GM23338 (cell line): ENCODE measurements around the gene AHNAK2. TPM values are rescaled to one million over a fixed set of nuclear protein-coding genes. Genes with fewer than 3 reads are reported as not detected.

ENCODE experiments used
- ATAC-seq: fragments of 200-7000 bp; cut with Tn5 transposase; 3 replicates; pipeline ENCODE4 v1.9.1; 2020
- DNase-seq: peaks from one replicate; pipeline ENCODE4 v3.0.0-alpha.2; 2015; ENCODE audit warnings: low spot score
- H2AFZ ChIP-seq: fragments of 200-600 bp; sonication (generic); 2 replicates; pipeline ENCODE4 v1.8.0; 2016; ENCODE audit warnings: antibody characterized with exemption, mild to moderate bottlenecking, moderate library complexity
- H3F3A ChIP-seq: fragments of 200-600 bp; sonication (generic); replicated peaks from 2 replicates; pipeline ENCODE4 v1.8.0; 2017; ENCODE audit warnings: antibody characterized with exemption, mixed run types, low read depth
- H3K27ac ChIP-seq: fragments of 200-600 bp; sonication (generic); 2 replicates; pipeline ENCODE4 v1.6.1; 2016; ENCODE audit warnings: low read depth
- H3K27me3 ChIP-seq: fragments of 200-600 bp; sonication (generic); 2 replicates; pipeline ENCODE4 v1.8.0; 2016; ENCODE audit warnings: mild to moderate bottlenecking, mixed run types, moderate library complexity; ENCODE audit not compliant: insufficient read depth
- H3K36me3 ChIP-seq: fragments of 200-600 bp; sonication (generic); 2 replicates; pipeline ENCODE4 v1.8.0; 2016; ENCODE audit warnings: mild to moderate bottlenecking; ENCODE audit not compliant: insufficient read depth
- H3K4me1 ChIP-seq: fragments of 200-600 bp; sonication (generic); 2 replicates; pipeline ENCODE4 v1.8.0; 2016; ENCODE audit warnings: mild to moderate bottlenecking, moderate library complexity; ENCODE audit not compliant: insufficient read depth
- H3K4me2 ChIP-seq: fragments of 200-600 bp; sonication (generic); 2 replicates; pipeline ENCODE4 v1.7.1; 2017; ENCODE audit warnings: mixed run types
- H3K4me3 ChIP-seq: fragments of 200-600 bp; sonication (generic); 2 replicates; pipeline ENCODE4 v1.6.1; 2016; ENCODE audit warnings: mixed run types
- H3K79me2 ChIP-seq: fragments of 200-600 bp; sonication (generic); replicated peaks from 2 replicates; pipeline ENCODE4 v1.8.0; 2017; ENCODE audit warnings: mild to moderate bottlenecking; ENCODE audit not compliant: insufficient read depth
- H3K9me2 ChIP-seq: fragments of 200-600 bp; sonication (generic); 2 replicates; pipeline ENCODE4 v1.8.0; 2017; ENCODE audit not compliant: insufficient read depth
- H4K20me1 ChIP-seq: fragments of 200-600 bp; sonication (generic); replicated peaks from 2 replicates; pipeline ENCODE4 v1.8.0; 2017; ENCODE audit warnings: mild to moderate bottlenecking; ENCODE audit not compliant: insufficient read depth
- H3K27ac Mint-ChIP-seq: 2 replicates; pipeline ENCODE4 v1.8.0; 2020; ENCODE audit warnings: inconsistent platforms, mild to moderate bottlenecking, moderate library complexity, mixed read lengths
- H3K27me3 Mint-ChIP-seq: 3 replicates; pipeline ENCODE4 v1.8.0; 2022; ENCODE audit warnings: low read depth, mild to moderate bottlenecking, moderate library complexity, mixed read lengths, inconsistent platforms; ENCODE audit not compliant: insufficient read depth, poor library complexity
- H3K36me3 Mint-ChIP-seq: 3 replicates; pipeline ENCODE4 v1.8.0; 2021; ENCODE audit warnings: low read depth, mild to moderate bottlenecking, inconsistent platforms, moderate library complexity, mixed read lengths
- H3K4me1 Mint-ChIP-seq: 3 replicates; pipeline ENCODE4 v1.8.0; 2020; ENCODE audit warnings: mild to moderate bottlenecking, inconsistent platforms, mixed read lengths
- H3K4me3 Mint-ChIP-seq: 3 replicates; pipeline ENCODE4 v1.8.0; 2021; ENCODE audit warnings: moderate library complexity, mild to moderate bottlenecking, inconsistent platforms, mixed read lengths
- H3K9me3 Mint-ChIP-seq: 3 replicates; pipeline ENCODE4 v1.8.0; 2020; ENCODE audit warnings: moderate library complexity, mild to moderate bottlenecking, inconsistent platforms, mixed read lengths
- CREB1 ChIP-seq: fragments of 250-450 bp; sonication (Bioruptor Pico); IDR thresholded peaks from 2 replicates; pipeline ENCODE4 v1.5.0; 2020; ENCODE audit warnings: low read depth, mild to moderate bottlenecking, moderate library complexity
- EZH2 ChIP-seq: fragments of 200-600 bp; sonication (generic); IDR thresholded peaks from one replicate; pipeline ENCODE4 v1.8.0; 2017; ENCODE audit warnings: antibody characterized with exemption, mild to moderate bottlenecking, low read depth; ENCODE audit not compliant: unreplicated experiment
- EZH2phosphoT487 ChIP-seq: fragments of 200-600 bp; sonication (generic); IDR thresholded peaks from one replicate; pipeline ENCODE4 v1.8.1; 2018; ENCODE audit warnings: antibody characterized with exemption; ENCODE audit not compliant: unreplicated experiment
- JUNB ChIP-seq: IDR thresholded peaks from one replicate; pipeline ENCODE4 v1.6.1; 2016; ENCODE audit warnings: antibody characterized with exemption; ENCODE audit not compliant: unreplicated experiment
- NANOG ChIP-seq: IDR thresholded peaks from 2 replicates; pipeline ENCODE4 v1.6.1; 2016; ENCODE audit warnings: antibody characterized with exemption, borderline replicate concordance
- STAT1 ChIP-seq: IDR thresholded peaks from one replicate; pipeline ENCODE4 v1.6.1; 2016; ENCODE audit warnings: antibody characterized with exemption; ENCODE audit not compliant: unreplicated experiment
- ZNF331 ChIP-seq: fragments of 250-450 bp; sonication (Bioruptor Pico); IDR thresholded peaks from 2 replicates; pipeline ENCODE4 v1.5.0; 2020; ENCODE audit warnings: low read depth, mild to moderate bottlenecking, moderate library complexity
- polyA plus RNA-seq: library from polyadenylated mRNA; unstranded; fragments of >200 nt; fragmentation: Nextera tagmentation; extraction: Ambion mirVana; gene quantifications from 2 replicates; pipeline ENCODE4 v1.2.1, GENCODE V29; 2016
- total RNA-seq: library from RNA; depleted of rRNA; stranded (reverse); fragments of >200 nt; shearing (Covaris generic); gene quantifications from 2 replicates; pipeline ENCODE4 v1.2.3, GENCODE V29; 2014
- TF ChIP-seq, protein P1 (sequence below): IDR thresholded peaks from one replicate; pipeline ENCODE4 v1.6.1; 2018; ENCODE audit warnings: antibody characterized with exemption; ENCODE audit not compliant: unreplicated experiment
- TF ChIP-seq, protein P2 (sequence below): IDR thresholded peaks from 2 replicates; pipeline ENCODE4 v1.6.1; 2016; ENCODE audit warnings: antibody characterized with exemption
- TF ChIP-seq, protein P3 (sequence below): fragments of 250-450 bp; sonication (Bioruptor Pico); IDR thresholded peaks from 2 replicates; pipeline ENCODE4 v1.5.0; 2020; ENCODE audit warnings: mild to moderate bottlenecking, moderate library complexity
- TF ChIP-seq, protein P4 (sequence below), 2 experiments: fragments of 200-600 bp in 1 of 2; sonication (generic) in 1 of 2; conservative IDR thresholded peaks; 2 replicates each; pipeline versions ENCODE4 v1.5.1 to v1.6.1; 2016 to 2017; ENCODE audit warnings: antibody characterized with exemption in 2 of 2, low read depth in 2 of 2, mild to moderate bottlenecking in 2 of 2, moderate library complexity in 1 of 2

The AHNAK2 gene
- total and polyA plus RNA-seq, 2 experiments from 2014 or later = 1.1 to 2.6 TPM

DNA sequence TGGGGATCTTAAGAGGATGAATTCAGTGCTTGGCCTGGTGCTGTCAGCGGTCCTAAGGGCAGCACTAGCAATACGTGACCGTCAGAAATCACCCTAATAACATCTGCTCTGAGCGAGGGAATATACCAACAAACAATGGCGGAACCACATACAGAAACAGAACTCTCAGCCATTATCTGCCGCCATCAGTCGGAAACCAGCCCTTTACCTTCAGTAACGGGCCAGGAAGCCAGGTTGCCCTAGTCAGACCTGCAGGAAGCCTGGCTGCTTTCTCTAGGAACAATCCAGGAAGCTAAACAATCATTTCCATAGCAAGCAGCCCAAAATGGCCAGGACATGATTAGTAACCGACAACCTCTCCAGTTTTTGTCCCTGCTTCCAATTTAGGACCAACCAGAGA is 37.1 kb upstream of the AHNAK2 start:
- H3K27me3 ChIP-seq = no peaks in the 10 kb centered on the region
- no peak for ATAC-seq
- H3K27me3 Mint-ChIP-seq = peaks cover 18% of the 10 kb centered on the region
- no peaks in the 10 kb centered on the region for H3F3A ChIP-seq
- H3K9me3 Mint-ChIP-seq = no peaks in the 10 kb centered on the region
- H3K4me3 ChIP-seq = no peak overlapping the region
- DNase-seq = no peak
- no peak overlapping the region for H2AFZ ChIP-seq
- H3K36me3 Mint-ChIP-seq = peaks cover 48% of the 10 kb centered on the region
- H3K27ac ChIP-seq = peak overlapping the region; percentile 39; the same call in 1 of the 2 replicates
- peaks cover 78% of the 10 kb centered on the region for H4K20me1 ChIP-seq
- no peak overlapping the region; the same call in 1 of the 2 replicates for H3K27ac Mint-ChIP-seq
- peaks cover 100% of the 10 kb centered on the region for H3K79me2 ChIP-seq
- H3K9me2 ChIP-seq = no peaks in the 10 kb centered on the region
- TF ChIP-seq, protein P1, sequence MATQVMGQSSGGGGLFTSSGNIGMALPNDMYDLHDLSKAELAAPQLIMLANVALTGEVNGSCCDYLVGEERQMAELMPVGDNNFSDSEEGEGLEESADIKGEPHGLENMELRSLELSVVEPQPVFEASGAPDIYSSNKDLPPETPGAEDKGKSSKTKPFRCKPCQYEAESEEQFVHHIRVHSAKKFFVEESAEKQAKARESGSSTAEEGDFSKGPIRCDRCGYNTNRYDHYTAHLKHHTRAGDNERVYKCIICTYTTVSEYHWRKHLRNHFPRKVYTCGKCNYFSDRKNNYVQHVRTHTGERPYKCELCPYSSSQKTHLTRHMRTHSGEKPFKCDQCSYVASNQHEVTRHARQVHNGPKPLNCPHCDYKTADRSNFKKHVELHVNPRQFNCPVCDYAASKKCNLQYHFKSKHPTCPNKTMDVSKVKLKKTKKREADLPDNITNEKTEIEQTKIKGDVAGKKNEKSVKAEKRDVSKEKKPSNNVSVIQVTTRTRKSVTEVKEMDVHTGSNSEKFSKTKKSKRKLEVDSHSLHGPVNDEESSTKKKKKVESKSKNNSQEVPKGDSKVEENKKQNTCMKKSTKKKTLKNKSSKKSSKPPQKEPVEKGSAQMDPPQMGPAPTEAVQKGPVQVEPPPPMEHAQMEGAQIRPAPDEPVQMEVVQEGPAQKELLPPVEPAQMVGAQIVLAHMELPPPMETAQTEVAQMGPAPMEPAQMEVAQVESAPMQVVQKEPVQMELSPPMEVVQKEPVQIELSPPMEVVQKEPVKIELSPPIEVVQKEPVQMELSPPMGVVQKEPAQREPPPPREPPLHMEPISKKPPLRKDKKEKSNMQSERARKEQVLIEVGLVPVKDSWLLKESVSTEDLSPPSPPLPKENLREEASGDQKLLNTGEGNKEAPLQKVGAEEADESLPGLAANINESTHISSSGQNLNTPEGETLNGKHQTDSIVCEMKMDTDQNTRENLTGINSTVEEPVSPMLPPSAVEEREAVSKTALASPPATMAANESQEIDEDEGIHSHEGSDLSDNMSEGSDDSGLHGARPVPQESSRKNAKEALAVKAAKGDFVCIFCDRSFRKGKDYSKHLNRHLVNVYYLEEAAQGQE = no peak
- TF ChIP-seq CREB1 (CRISPR knock-in tag) (no peak), EZH2 (no peak), NANOG (no peak), STAT1 (no peak), JUNB (no peak), ZNF331 (CRISPR knock-in tag) (no peak), EZH2phosphoT487 (no peak)
- TF ChIP-seq, protein P2, sequence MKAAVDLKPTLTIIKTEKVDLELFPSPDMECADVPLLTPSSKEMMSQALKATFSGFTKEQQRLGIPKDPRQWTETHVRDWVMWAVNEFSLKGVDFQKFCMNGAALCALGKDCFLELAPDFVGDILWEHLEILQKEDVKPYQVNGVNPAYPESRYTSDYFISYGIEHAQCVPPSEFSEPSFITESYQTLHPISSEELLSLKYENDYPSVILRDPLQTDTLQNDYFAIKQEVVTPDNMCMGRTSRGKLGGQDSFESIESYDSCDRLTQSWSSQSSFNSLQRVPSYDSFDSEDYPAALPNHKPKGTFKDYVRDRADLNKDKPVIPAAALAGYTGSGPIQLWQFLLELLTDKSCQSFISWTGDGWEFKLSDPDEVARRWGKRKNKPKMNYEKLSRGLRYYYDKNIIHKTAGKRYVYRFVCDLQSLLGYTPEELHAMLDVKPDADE = no peak
- TF ChIP-seq, protein P3, sequence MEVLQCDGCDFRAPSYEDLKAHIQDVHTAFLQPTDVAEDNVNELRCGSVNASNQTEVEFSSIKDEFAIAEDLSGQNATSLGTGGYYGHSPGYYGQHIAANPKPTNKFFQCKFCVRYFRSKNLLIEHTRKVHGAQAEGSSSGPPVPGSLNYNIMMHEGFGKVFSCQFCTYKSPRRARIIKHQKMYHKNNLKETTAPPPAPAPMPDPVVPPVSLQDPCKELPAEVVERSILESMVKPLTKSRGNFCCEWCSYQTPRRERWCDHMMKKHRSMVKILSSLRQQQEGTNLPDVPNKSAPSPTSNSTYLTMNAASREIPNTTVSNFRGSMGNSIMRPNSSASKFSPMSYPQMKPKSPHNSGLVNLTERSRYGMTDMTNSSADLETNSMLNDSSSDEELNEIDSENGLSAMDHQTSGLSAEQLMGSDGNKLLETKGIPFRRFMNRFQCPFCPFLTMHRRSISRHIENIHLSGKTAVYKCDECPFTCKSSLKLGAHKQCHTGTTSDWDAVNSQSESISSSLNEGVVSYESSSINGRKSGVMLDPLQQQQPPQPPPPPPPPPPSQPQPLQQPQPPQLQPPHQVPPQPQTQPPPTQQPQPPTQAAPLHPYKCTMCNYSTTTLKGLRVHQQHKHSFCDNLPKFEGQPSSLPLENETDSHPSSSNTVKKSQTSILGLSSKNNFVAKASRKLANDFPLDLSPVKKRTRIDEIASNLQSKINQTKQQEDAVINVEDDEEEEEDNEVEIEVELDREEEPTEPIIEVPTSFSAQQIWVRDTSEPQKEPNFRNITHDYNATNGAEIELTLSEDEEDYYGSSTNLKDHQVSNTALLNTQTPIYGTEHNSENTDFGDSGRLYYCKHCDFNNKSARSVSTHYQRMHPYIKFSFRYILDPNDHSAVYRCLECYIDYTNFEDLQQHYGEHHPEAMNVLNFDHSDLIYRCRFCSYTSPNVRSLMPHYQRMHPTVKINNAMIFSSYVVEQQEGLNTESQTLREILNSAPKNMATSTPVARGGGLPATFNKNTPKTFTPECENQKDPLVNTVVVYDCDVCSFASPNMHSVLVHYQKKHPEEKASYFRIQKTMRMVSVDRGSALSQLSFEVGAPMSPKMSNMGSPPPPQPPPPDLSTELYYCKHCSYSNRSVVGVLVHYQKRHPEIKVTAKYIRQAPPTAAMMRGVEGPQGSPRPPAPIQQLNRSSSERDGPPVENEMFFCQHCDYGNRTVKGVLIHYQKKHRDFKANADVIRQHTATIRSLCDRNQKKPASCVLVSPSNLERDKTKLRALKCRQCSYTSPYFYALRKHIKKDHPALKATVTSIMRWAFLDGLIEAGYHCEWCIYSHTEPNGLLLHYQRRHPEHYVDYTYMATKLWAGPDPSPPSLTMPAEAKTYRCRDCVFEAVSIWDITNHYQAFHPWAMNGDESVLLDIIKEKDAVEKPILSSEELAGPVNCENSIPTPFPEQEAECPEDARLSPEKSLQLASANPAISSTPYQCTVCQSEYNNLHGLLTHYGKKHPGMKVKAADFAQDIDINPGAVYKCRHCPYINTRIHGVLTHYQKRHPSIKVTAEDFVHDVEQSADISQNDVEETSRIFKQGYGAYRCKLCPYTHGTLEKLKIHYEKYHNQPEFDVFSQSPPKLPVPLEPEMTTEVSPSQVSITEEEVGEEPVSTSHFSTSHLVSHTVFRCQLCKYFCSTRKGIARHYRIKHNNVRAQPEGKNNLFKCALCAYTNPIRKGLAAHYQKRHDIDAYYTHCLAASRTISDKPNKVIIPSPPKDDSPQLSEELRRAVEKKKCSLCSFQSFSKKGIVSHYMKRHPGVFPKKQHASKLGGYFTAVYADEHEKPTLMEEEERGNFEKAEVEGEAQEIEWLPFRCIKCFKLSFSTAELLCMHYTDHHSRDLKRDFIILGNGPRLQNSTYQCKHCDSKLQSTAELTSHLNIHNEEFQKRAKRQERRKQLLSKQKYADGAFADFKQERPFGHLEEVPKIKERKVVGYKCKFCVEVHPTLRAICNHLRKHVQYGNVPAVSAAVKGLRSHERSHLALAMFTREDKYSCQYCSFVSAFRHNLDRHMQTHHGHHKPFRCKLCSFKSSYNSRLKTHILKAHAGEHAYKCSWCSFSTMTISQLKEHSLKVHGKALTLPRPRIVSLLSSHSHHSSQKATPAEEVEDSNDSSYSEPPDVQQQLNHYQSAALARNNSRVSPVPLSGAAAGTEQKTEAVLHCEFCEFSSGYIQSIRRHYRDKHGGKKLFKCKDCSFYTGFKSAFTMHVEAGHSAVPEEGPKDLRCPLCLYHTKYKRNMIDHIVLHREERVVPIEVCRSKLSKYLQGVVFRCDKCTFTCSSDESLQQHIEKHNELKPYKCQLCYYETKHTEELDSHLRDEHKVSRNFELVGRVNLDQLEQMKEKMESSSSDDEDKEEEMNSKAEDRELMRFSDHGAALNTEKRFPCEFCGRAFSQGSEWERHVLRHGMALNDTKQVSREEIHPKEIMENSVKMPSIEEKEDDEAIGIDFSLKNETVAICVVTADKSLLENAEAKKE (CRISPR knock-in tag) = no peak
- TF ChIP-seq, protein P4, sequence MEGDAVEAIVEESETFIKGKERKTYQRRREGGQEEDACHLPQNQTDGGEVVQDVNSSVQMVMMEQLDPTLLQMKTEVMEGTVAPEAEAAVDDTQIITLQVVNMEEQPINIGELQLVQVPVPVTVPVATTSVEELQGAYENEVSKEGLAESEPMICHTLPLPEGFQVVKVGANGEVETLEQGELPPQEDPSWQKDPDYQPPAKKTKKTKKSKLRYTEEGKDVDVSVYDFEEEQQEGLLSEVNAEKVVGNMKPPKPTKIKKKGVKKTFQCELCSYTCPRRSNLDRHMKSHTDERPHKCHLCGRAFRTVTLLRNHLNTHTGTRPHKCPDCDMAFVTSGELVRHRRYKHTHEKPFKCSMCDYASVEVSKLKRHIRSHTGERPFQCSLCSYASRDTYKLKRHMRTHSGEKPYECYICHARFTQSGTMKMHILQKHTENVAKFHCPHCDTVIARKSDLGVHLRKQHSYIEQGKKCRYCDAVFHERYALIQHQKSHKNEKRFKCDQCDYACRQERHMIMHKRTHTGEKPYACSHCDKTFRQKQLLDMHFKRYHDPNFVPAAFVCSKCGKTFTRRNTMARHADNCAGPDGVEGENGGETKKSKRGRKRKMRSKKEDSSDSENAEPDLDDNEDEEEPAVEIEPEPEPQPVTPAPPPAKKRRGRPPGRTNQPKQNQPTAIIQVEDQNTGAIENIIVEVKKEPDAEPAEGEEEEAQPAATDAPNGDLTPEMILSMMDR (conservative IDR thresholded peaks at IDR 0.05; ENCODE audit: low read depth in 2 of 2) = no peak
- H3K36me3 ChIP-seq = peaks cover under 1% of the 10 kb centered on the region; the same call in 1 of the 2 replicates
- H3K4me3 Mint-ChIP-seq = peak overlapping the region; percentile 1; the same call in 1 of the 3 replicates
- H3K4me1 ChIP-seq = peaks cover 38% of the 10 kb centered on the region
- H3K4me1 Mint-ChIP-seq = peaks cover 64% of the 10 kb centered on the region
- H3K4me2 ChIP-seq = peak overlapping the region; percentile 62
